H9 (cell line): ENCODE results near the gene SEPTIN2. TPM values are rescaled to one million over a fixed set of nuclear protein-coding genes. Genes with fewer than 3 reads are reported as not detected.

ENCODE experiments used
- DNase-seq: peaks from one replicate; pipeline ENCODE4 v3.0.0-alpha.2; 2017
- H2AFZ ChIP-seq: one replicate; pipeline ENCODE4 v1.6.1; 2013; ENCODE audit warnings: mild to moderate bottlenecking, low read length, control low read depth, moderate library complexity
- H2AK5ac ChIP-seq: 2 replicates; pipeline ENCODE4 v1.6.1; 2013; ENCODE audit warnings: low read length, control low read depth, mixed read lengths; ENCODE audit not compliant: insufficient read length
- H2BK120ac ChIP-seq: one replicate; pipeline ENCODE4 v1.6.1; 2013; ENCODE audit warnings: low read depth, mild to moderate bottlenecking, low read length, control low read depth, inconsistent platforms; ENCODE audit not compliant: poor library complexity, severe bottlenecking
- H2BK12ac ChIP-seq: 2 replicates; pipeline ENCODE4 v1.6.1; 2013; ENCODE audit warnings: low read length, control low read depth, mixed read lengths, low read depth; ENCODE audit not compliant: insufficient read length
- H2BK15ac ChIP-seq: 2 replicates; pipeline ENCODE4 v1.6.1; 2013; ENCODE audit warnings: low read depth, low read length, control low read depth
- H2BK20ac ChIP-seq: one replicate; pipeline ENCODE4 v1.6.1; 2013; ENCODE audit warnings: low read depth, mild to moderate bottlenecking, low read length, control low read depth, inconsistent platforms; ENCODE audit not compliant: poor library complexity, severe bottlenecking
- H2BK5ac ChIP-seq: 2 replicates; pipeline ENCODE4 v1.6.1; 2013; ENCODE audit warnings: low read length, control low read depth, mixed read lengths; ENCODE audit not compliant: insufficient read length
- H3K14ac ChIP-seq: 2 replicates; pipeline ENCODE4 v1.6.1; 2013; ENCODE audit warnings: low read length, control low read depth; ENCODE audit not compliant: insufficient read depth
- H3K18ac ChIP-seq: 2 replicates; pipeline ENCODE4 v1.6.1; 2013; ENCODE audit warnings: low read depth, mild to moderate bottlenecking, mixed read lengths, low read length, control low read depth; ENCODE audit not compliant: insufficient read length
- H3K23ac ChIP-seq: 2 replicates; pipeline ENCODE4 v1.6.1; 2013; ENCODE audit warnings: low read length, control low read depth, mixed read lengths, low read depth; ENCODE audit not compliant: insufficient read length
- H3K23me2 ChIP-seq: 2 replicates; pipeline ENCODE4 v1.6.1; 2013; ENCODE audit warnings: low read depth, mild to moderate bottlenecking, mixed read lengths, low read length, control low read depth; ENCODE audit not compliant: insufficient read length, poor library complexity, severe bottlenecking
- H3K27ac ChIP-seq: 2 replicates; pipeline ENCODE4 v1.5.1; 2013; ENCODE audit warnings: low read length, control low read depth, mixed read lengths, low read depth; ENCODE audit not compliant: insufficient read length
- H3K27me3 ChIP-seq: 2 replicates; pipeline ENCODE4 v1.6.1; 2013; ENCODE audit warnings: low read length, control low read depth, inconsistent platforms; ENCODE audit not compliant: insufficient read depth
- H3K4ac ChIP-seq: 2 replicates; pipeline ENCODE4 v1.6.1; 2013; ENCODE audit warnings: low read depth, mild to moderate bottlenecking, control low read depth, inconsistent platforms, low read length, moderate library complexity
- H3K4me1 ChIP-seq: 2 replicates; pipeline ENCODE4 v1.6.1; 2013; ENCODE audit warnings: low read length, control low read depth, inconsistent platforms; ENCODE audit not compliant: insufficient read depth
- H3K4me2 ChIP-seq: 2 replicates; pipeline ENCODE4 v1.6.1; 2013; ENCODE audit warnings: low read length, control low read depth, mixed read lengths; ENCODE audit not compliant: insufficient read length, insufficient read depth
- H3K56ac ChIP-seq: 2 replicates; pipeline ENCODE4 v1.6.1; 2013; ENCODE audit warnings: low read depth, mild to moderate bottlenecking, mixed read lengths, low read length, control low read depth; ENCODE audit not compliant: insufficient read length
- H3K79me1 ChIP-seq: 2 replicates; pipeline ENCODE4 v1.6.1; 2013; ENCODE audit warnings: low read depth, mild to moderate bottlenecking, moderate library complexity, low read length, control low read depth, inconsistent platforms; ENCODE audit not compliant: insufficient read depth, poor library complexity, severe bottlenecking
- H3K79me2 ChIP-seq: 2 replicates; pipeline ENCODE4 v1.6.1; 2013; ENCODE audit warnings: low read length, control low read depth, inconsistent platforms; ENCODE audit not compliant: insufficient read depth
- H3K9ac ChIP-seq: 2 replicates; pipeline ENCODE4 v1.6.1; 2013; ENCODE audit warnings: low read length, control low read depth, mixed read lengths; ENCODE audit not compliant: insufficient read length; ENCODE audit errors: extremely low read depth
- H3K9me3 ChIP-seq: one replicate; pipeline ENCODE4 v1.6.1; 2013; ENCODE audit warnings: low read depth, low read length, inconsistent platforms; ENCODE audit not compliant: control insufficient read depth
- H3T11ph ChIP-seq: one replicate; pipeline ENCODE4 v1.6.1; 2013; ENCODE audit warnings: mild to moderate bottlenecking, low read length, control low read depth, inconsistent platforms
- H4K20me1 ChIP-seq: one replicate; pipeline ENCODE4 v1.6.1; 2013; ENCODE audit not compliant: control insufficient read depth, insufficient read length, insufficient read depth
- H4K5ac ChIP-seq: 2 replicates; pipeline ENCODE4 v1.6.1; 2013; ENCODE audit warnings: low read depth, mild to moderate bottlenecking, mixed read lengths, low read length, control low read depth; ENCODE audit not compliant: insufficient read length
- H4K8ac ChIP-seq: replicated peaks from 2 replicates; pipeline ENCODE4 v1.6.1; 2013; ENCODE audit warnings: low read length, control low read depth, mixed read lengths, low read depth; ENCODE audit not compliant: insufficient read length
- H4K91ac ChIP-seq: 2 replicates; pipeline ENCODE4 v1.6.1; 2013; ENCODE audit warnings: low read depth, mild to moderate bottlenecking, moderate library complexity, mixed read lengths, low read length, control low read depth; ENCODE audit not compliant: insufficient read length
- H3K27ac Mint-ChIP-seq, 3 experiments: 2 replicates in 2 of 3; 3 replicates in 1 of 3; pipeline ENCODE4 v1.8.0; 2020 to 2021; ENCODE audit warnings: mixed read lengths in 3 of 3, mild to moderate bottlenecking in 1 of 3, moderate library complexity in 1 of 3
- H3K27me3 Mint-ChIP-seq: 2 replicates; pipeline ENCODE4 v1.8.0; 2021; ENCODE audit warnings: low read depth, mild to moderate bottlenecking, moderate library complexity, mixed read lengths
- H3K36me3 Mint-ChIP-seq, 3 experiments: 2 replicates in 2 of 3; 3 replicates in 1 of 3; pipeline ENCODE4 v1.8.0; 2020 to 2021; ENCODE audit warnings: low read depth in 3 of 3, mixed read lengths in 3 of 3; ENCODE audit not compliant: insufficient read depth in 1 of 3
- H3K4me1 Mint-ChIP-seq, 2 experiments: 2 replicates each; pipeline ENCODE4 v1.8.0; 2020; ENCODE audit warnings: mixed read lengths in 2 of 2
- H3K4me3 Mint-ChIP-seq, 2 experiments: 2 replicates in 1 of 2; 3 replicates in 1 of 2; pipeline ENCODE4 v1.8.0; 2020 to 2021; ENCODE audit warnings: mild to moderate bottlenecking in 2 of 2, mixed read lengths in 2 of 2, moderate library complexity in 1 of 2
- H3K9me3 Mint-ChIP-seq, 2 experiments: 2 replicates in 1 of 2; 3 replicates in 1 of 2; pipeline ENCODE4 v1.8.0; 2020; ENCODE audit warnings: mild to moderate bottlenecking in 2 of 2, mixed read lengths in 2 of 2, moderate library complexity in 1 of 2
- WGBS: extraction: QIAGEN DNeasy Blood & Tissue Kit; methylation state at CpG from one replicate; pipeline ENCODE4 v1.1.7; 2013; ENCODE audit warnings: missing lambda C conversion rate, low lambda C conversion rate, mixed read lengths; ENCODE audit not compliant: insufficient read length; ENCODE audit errors: extremely low coverage; 5-methylcytosine and 5-hydroxymethylcytosine counted together
- total RNA-seq: library from RNA; stranded (reverse); gene quantifications from 2 replicates; pipeline ENCODE4 v1.2.1, GENCODE V29; 2021
- TF ChIP-seq, protein P1 (sequence below): fragments of 200-600 bp; sonication (generic); conservative IDR thresholded peaks from 3 replicates; pipeline ENCODE4 v1.8.0; 2021; ENCODE audit warnings: antibody characterized with exemption, mild to moderate bottlenecking

The SEPTIN2 gene
- total RNA-seq, 1 experiment from 2014 or later, result 385 TPM

DNA sequence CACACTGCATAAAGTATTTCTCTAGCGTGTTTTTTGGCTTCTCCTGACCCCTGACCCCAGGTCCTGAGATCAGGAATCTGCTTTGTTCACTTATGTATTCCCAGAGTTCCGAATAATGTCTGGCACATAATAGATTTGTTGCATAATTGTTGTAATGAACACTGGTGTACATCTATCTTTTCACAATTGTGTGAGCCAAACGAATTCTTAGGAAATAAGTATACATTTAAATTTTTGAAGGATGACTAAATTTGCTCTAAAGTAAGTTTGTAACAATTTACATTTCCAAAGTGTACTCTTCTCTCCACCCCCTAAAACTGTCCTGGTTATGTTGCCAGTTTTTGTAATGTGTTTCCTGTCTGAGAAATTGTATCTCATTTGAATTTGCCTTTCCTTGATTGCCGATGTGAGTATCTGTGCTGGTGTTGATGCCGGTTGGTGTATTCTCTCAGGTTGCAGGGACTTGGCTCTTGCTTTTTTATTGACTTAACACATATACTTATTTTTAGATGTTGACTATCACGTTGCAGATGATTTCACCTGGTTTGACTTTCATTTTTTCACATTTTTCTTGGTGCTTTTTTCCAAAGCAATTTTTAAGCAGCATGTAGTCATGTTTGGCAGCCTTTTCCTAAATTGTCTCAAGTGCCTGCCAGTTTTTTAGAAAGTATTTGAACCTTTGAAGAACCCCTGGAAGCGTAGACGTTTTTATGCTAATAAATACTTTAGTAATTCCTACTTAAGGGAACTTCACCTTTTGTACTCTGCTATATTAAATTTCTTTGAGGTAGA is 24.3 kb downstream of the SEPTIN2 start:
- Histone ChIP-seq H3K4me1 (no peaks in the 10 kb centered on the region), H3K79me1 (no peaks in the 10 kb centered on the region), H3K4ac (no peak overlapping the region), H3K9me3 (no peaks in the 10 kb centered on the region), H3K9ac (no peak overlapping the region), H3K27ac (no peak overlapping the region), H3K23me2 (no peaks in the 10 kb centered on the region), H2BK15ac (no peak overlapping the region), H2BK20ac (no peak overlapping the region), H3K27me3 (no peaks in the 10 kb centered on the region), H2AK5ac (no peak overlapping the region), H4K20me1 (no peaks in the 10 kb centered on the region), H3K23ac (no peak overlapping the region), H3K79me2 (no peaks in the 10 kb centered on the region), H4K8ac (no peak overlapping the region), H2AFZ (no peak overlapping the region), H3T11ph (no peak overlapping the region), H2BK5ac (no peak overlapping the region), H3K56ac (no peak overlapping the region), H3K18ac (no peak overlapping the region), H2BK12ac (no peak overlapping the region), H3K14ac (no peak overlapping the region), H4K5ac (no peak overlapping the region), H3K4me2 (no peak overlapping the region), H4K91ac (no peak overlapping the region), H2BK120ac (no peak overlapping the region)
- H3K9me3 Mint-ChIP-seq, result no peaks in the 10 kb centered on the region
- peaks cover 0 to 2% of the 10 kb centered on the region in 2 experiments; a peak in 1 of 4 replicates for H3K4me1 Mint-ChIP-seq
- no peak for DNase-seq
- peak overlapping the region in 1 of 3 experiments; percentile 52; a peak in 2 of 7 replicates for H3K27ac Mint-ChIP-seq
- H3K36me3 Mint-ChIP-seq, result peaks cover 51 to 90% (median 87%) of the 10 kb centered on the region in 3 experiments
- no peak overlapping the region for H3K4me3 Mint-ChIP-seq
- TF ChIP-seq, protein P1, sequence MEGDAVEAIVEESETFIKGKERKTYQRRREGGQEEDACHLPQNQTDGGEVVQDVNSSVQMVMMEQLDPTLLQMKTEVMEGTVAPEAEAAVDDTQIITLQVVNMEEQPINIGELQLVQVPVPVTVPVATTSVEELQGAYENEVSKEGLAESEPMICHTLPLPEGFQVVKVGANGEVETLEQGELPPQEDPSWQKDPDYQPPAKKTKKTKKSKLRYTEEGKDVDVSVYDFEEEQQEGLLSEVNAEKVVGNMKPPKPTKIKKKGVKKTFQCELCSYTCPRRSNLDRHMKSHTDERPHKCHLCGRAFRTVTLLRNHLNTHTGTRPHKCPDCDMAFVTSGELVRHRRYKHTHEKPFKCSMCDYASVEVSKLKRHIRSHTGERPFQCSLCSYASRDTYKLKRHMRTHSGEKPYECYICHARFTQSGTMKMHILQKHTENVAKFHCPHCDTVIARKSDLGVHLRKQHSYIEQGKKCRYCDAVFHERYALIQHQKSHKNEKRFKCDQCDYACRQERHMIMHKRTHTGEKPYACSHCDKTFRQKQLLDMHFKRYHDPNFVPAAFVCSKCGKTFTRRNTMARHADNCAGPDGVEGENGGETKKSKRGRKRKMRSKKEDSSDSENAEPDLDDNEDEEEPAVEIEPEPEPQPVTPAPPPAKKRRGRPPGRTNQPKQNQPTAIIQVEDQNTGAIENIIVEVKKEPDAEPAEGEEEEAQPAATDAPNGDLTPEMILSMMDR, result no peak
- no peaks in the 10 kb centered on the region for H3K27me3 Mint-ChIP-seq
- WGBS, result no CpG with 5 or more reads among the region's 8 CpGs
